Right atrium auricular region (tissue), 2 donors: ENCODE data around the gene CTTNBP2NL. TPM values are rescaled to one million over a fixed set of nuclear protein-coding genes. Genes with fewer than 3 reads are reported as not detected.

Experiments used
- DNase-seq: peaks from one replicate; pipeline ENCODE4 v3.0.0-alpha.2; 2019; ENCODE audit warnings: low spot score
- H3K27ac ChIP-seq, 2 donors: fragments of 200-600 bp; sonication (generic); 1 replicate in 1 of 2; 2 replicates in 1 of 2; pipeline ENCODE4 v1.5.1; 2016 to 2019
- H3K27me3 ChIP-seq, 2 donors: fragments of 200-600 bp; sonication (generic); one replicate each; pipeline versions ENCODE4 v1.5.1 to v1.6.0; 2017 to 2019
- H3K36me3 ChIP-seq: fragments of 200-600 bp; sonication (generic); one replicate; pipeline ENCODE4 v1.5.1; 2016
- H3K4me1 ChIP-seq, 2 donors: fragments of 200-600 bp; sonication (generic); one replicate each; pipeline versions ENCODE4 v1.5.1 to v1.6.0; 2017 to 2019
- H3K4me3 ChIP-seq, 2 donors: fragments of 200-600 bp; sonication (generic); 1 replicate in 1 of 2; 2 replicates in 1 of 2; pipeline ENCODE4 v1.5.1; 2017 to 2019; ENCODE audit warnings: mild to moderate bottlenecking in 1 of 2, moderate library complexity in 1 of 2
- H3K9me3 ChIP-seq, 2 donors: fragments of 200-600 bp; sonication (generic); one replicate each; pipeline ENCODE4 v1.5.1; 2019
- CTCF ChIP-seq, 2 donors: fragments of 200-600 bp; sonication (generic); IDR thresholded peaks; one replicate each; pipeline ENCODE4 v1.5.1; 2019; ENCODE audit warnings: antibody characterized with exemption in 2 of 2
- total RNA-seq, 2 donors: library from RNA; depleted of rRNA; stranded (reverse); fragments of >200 nt; gene quantifications; one replicate each; pipeline ENCODE4 v1.1.0, GENCODE V29; 2016

The CTTNBP2NL gene
- total RNA-seq, 2 donors from 2014 or later: 10.2 to 13.4 TPM

GRCh38 chr1:112358798-112359408, 37.1 kb upstream of the CTTNBP2NL start:
- TF ChIP-seq CTCF (IDR thresholded peaks at IDR 0.05): peak; percentile 55 to 89
- Histone ChIP-seq H3K36me3 (no peaks in the 10 kb centered on the region), H3K27ac (peak overlapping the region; percentile 74 to 76), H3K4me3 (peak overlapping the region; percentile 7 to 44), H3K4me1 (peaks cover 0 to 29% of the 10 kb centered on the region in 2 donors), H3K9me3 (no peaks in the 10 kb centered on the region), H3K27me3 (no peaks in the 10 kb centered on the region)
- peak; percentile 92 for DNase-seq

GRCh38 chr1:112359961-112360767, 35.9 kb upstream of the CTTNBP2NL start:
- TF ChIP-seq CTCF (IDR thresholded peaks at IDR 0.05): peak in 1 of 2 donors; percentile 9
- DNase-seq: peak; percentile 85
- Histone ChIP-seq H3K27ac (peak overlapping the region; percentile 74 to 76), H3K36me3 (no peaks in the 10 kb centered on the region), H3K4me1 (peaks cover 0 to 29% of the 10 kb centered on the region in 2 donors), H3K4me3 (peak overlapping the region; percentile 13 to 44), H3K9me3 (no peaks in the 10 kb centered on the region), H3K27me3 (no peaks in the 10 kb centered on the region)

GRCh38 chr1:112363636-112364035, 32.4 kb upstream of the CTTNBP2NL start:
- H3K4me3 ChIP-seq: no peak overlapping the region
- no peak for DNase-seq
- H3K9me3 ChIP-seq: no peaks in the 10 kb centered on the region
- peaks cover 0 to 22% of the 10 kb centered on the region in 2 donors for H3K4me1 ChIP-seq
- H3K27me3 ChIP-seq: no peaks in the 10 kb centered on the region
- TF ChIP-seq CTCF (IDR thresholded peaks at IDR 0.05): no peak
- H3K36me3 ChIP-seq: no peaks in the 10 kb centered on the region
- no peak overlapping the region for H3K27ac ChIP-seq

GRCh38 chr1:112368198-112368597, 27.8 kb upstream of the CTTNBP2NL start:
- no peak for TF ChIP-seq CTCF (IDR thresholded peaks at IDR 0.05)
- no peak overlapping the region for H3K4me3 ChIP-seq

GRCh38 chr1:112369392-112370285, 26.4 kb upstream of the CTTNBP2NL start:
- H3K4me3 ChIP-seq: no peak overlapping the region

More at GRCh38 chr1:112368198-112368597, 27.8 kb upstream of the CTTNBP2NL start:
- Histone ChIP-seq H3K4me1 (peaks cover 0 to 2% of the 10 kb centered on the region in 2 donors), H3K9me3 (no peaks in the 10 kb centered on the region), H3K27ac (no peak overlapping the region), H3K27me3 (no peaks in the 10 kb centered on the region), H3K36me3 (no peaks in the 10 kb centered on the region)
- DNase-seq: no peak

More at GRCh38 chr1:112369392-112370285, 26.4 kb upstream of the CTTNBP2NL start:
- peak; percentile 87 for DNase-seq
- H3K9me3 ChIP-seq: no peaks in the 10 kb centered on the region
- no peak overlapping the region for H3K27ac ChIP-seq
- no peaks in the 10 kb centered on the region for H3K36me3 ChIP-seq
- peaks cover 0 to 2% of the 10 kb centered on the region in 2 donors for H3K4me1 ChIP-seq
- TF ChIP-seq CTCF (IDR thresholded peaks at IDR 0.05): peak; percentile 88 to 98
- no peaks in the 10 kb centered on the region for H3K27me3 ChIP-seq
